ENCODE data around the gene ACADL. TPM values are rescaled to one million over a fixed set of nuclear protein-coding genes. Genes with fewer than 3 reads are reported as not detected.

The ACADL gene
- 0.03 TPM in 1 of 2 replicates, not detected in the other for polyA plus RNA-seq (2014; cell fraction: cytosol; rRNA removed)
- polyA plus RNA-seq (2014; cell fraction: nucleus; rRNA removed), result 0.05 TPM in 1 of 2 replicates, not detected in the other

GRCh38 chr2:210224941-210225672 lies at the start of gene ACADL:
Gene ACADL, minus strand, starts transcription at chr2:210225447. Its CDS starts 184 bp downstream, at chr2:210225263.
- DNase-seq (ENCODE audit: low spot score), result peak; percentile 26

GRCh38 chr2:210271300-210271699 lies 46.1 kb upstream of the ACADL start:
- no peak for DNase-seq (ENCODE audit: low spot score)

- DNase-seq (ENCODE audit: low spot score), result no peak
Measured at GRCh38 chr2:210269148-210269547, 43.9 kb upstream of the ACADL start.

- no peak for DNase-seq (ENCODE audit: low spot score)
Measured at GRCh38 chr2:210268281-210268680, 43.0 kb upstream of the ACADL start.

GRCh38 chr2:210267698-210268097 lies 42.5 kb upstream of the ACADL start:
- no peak for DNase-seq (ENCODE audit: low spot score)

GRCh38 chr2:210264282-210264681 lies 39.0 kb upstream of the ACADL start:
- DNase-seq (ENCODE audit: low spot score), result no peak

- no peak for DNase-seq (ENCODE audit: low spot score)
Measured at GRCh38 chr2:210263841-210264240, 38.6 kb upstream of the ACADL start.

GRCh38 chr2:210262036-210262435 lies 36.8 kb upstream of the ACADL start:
- no peak for DNase-seq (ENCODE audit: low spot score)

- DNase-seq (ENCODE audit: low spot score), result no peak
Measured at GRCh38 chr2:210259687-210260086, 34.4 kb upstream of the ACADL start.

GRCh38 chr2:210252699-210253606 lies 27.7 kb upstream of the ACADL start:
- no peak for DNase-seq (ENCODE audit: low spot score)

GRCh38 chr2:210250622-210251021 lies 25.4 kb upstream of the ACADL start:
- no peak for DNase-seq (ENCODE audit: low spot score)

GRCh38 chr2:210233487-210233886 lies 8.2 kb upstream of the ACADL start:
- no peak for DNase-seq (ENCODE audit: low spot score)

- no peak for DNase-seq (ENCODE audit: low spot score)
Measured at GRCh38 chr2:210230984-210231383, 5.7 kb upstream of the ACADL start.

GRCh38 chr2:210230518-210230917 lies 5.3 kb upstream of the ACADL start:
- DNase-seq (ENCODE audit: low spot score), result no peak

- DNase-seq (ENCODE audit: low spot score), result no peak
Measured at GRCh38 chr2:210228586-210228985, 3.3 kb upstream of the ACADL start.

- no peak for DNase-seq (ENCODE audit: low spot score)
Measured at GRCh38 chr2:210227290-210228088, 2.2 kb upstream of the ACADL start.

GRCh38 chr2:210226223-210226622 lies 976 bp upstream of the ACADL start:
- no peak for DNase-seq (ENCODE audit: low spot score)

GRCh38 chr2:210224591-210224940 lies 681 bp downstream of the ACADL start:
- no peak for DNase-seq (ENCODE audit: low spot score)

- no peak for DNase-seq (ENCODE audit: low spot score)
Measured at GRCh38 chr2:210215120-210215519, 10.1 kb downstream of the ACADL start.

- DNase-seq (ENCODE audit: low spot score), result no peak
Measured at GRCh38 chr2:210210185-210210584, 15.1 kb downstream of the ACADL start.

GRCh38 chr2:210207929-210208328 lies 17.3 kb downstream of the ACADL start:
- no peak for DNase-seq (ENCODE audit: low spot score)

- DNase-seq (ENCODE audit: low spot score), result no peak
Measured at GRCh38 chr2:210203558-210203957, 21.7 kb downstream of the ACADL start.
